HEK293 (cell line): Measurements from ENCODE around the gene KIR3DL3.
"Not testable (repeated sequence)": the region's sequence is repeated elsewhere in the genome, so short reads cannot be mapped to it uniquely, and the experiment has no call there.

Experiments
- HOXA7 ChIP-seq: sonication (generic); formaldehyde crosslinking; IDR thresholded peaks from 2 replicates; pipeline ENCODE4 v1.8.1; 2022; ENCODE audit warnings: missing genetic modification reagents, borderline replicate concordance
- KLF16 ChIP-seq: fragments of 450-650 bp; formaldehyde crosslinking; IDR thresholded peaks from 2 replicates; pipeline ENCODE4 v1.5.1; 2017; ENCODE audit warnings: missing biosample characterization, missing genetic modification characterization
- ZFP41 ChIP-seq: fragments of 450-650 bp; formaldehyde crosslinking; IDR thresholded peaks from 2 replicates; pipeline ENCODE4 v1.5.1; 2016; ENCODE audit warnings: missing biosample characterization, missing genetic modification characterization, borderline replicate concordance
- ZNF292 ChIP-seq: fragments of 450-650 bp; formaldehyde crosslinking; IDR thresholded peaks from 2 replicates; pipeline ENCODE4 v1.5.1; 2016; ENCODE audit warnings: low read depth, missing biosample characterization, missing genetic modification characterization, borderline replicate concordance
- ZNF423 ChIP-seq: fragments of 450-650 bp; formaldehyde crosslinking; IDR thresholded peaks from 2 replicates; pipeline ENCODE4 v1.5.1; 2016; ENCODE audit warnings: missing biosample characterization, missing genetic modification characterization
- TF ChIP-seq, protein P1 (sequence below): fragments of 450-650 bp; formaldehyde crosslinking; IDR thresholded peaks from 2 replicates; pipeline ENCODE4 v1.5.1; 2016; ENCODE audit warnings: missing biosample characterization, missing genetic modification characterization
- TF ChIP-seq, protein P2 (sequence below): fragments of 450-650 bp; IDR thresholded peaks from 2 replicates; pipeline ENCODE4 v1.5.1; 2018; ENCODE audit warnings: missing biosample characterization, missing genetic modification characterization
- TF ChIP-seq, protein P3 (sequence below): fragments of 450-650 bp; formaldehyde crosslinking; IDR thresholded peaks from 2 replicates; pipeline ENCODE4 v1.5.1; 2016; ENCODE audit warnings: missing biosample characterization, missing genetic modification characterization

DNA sequence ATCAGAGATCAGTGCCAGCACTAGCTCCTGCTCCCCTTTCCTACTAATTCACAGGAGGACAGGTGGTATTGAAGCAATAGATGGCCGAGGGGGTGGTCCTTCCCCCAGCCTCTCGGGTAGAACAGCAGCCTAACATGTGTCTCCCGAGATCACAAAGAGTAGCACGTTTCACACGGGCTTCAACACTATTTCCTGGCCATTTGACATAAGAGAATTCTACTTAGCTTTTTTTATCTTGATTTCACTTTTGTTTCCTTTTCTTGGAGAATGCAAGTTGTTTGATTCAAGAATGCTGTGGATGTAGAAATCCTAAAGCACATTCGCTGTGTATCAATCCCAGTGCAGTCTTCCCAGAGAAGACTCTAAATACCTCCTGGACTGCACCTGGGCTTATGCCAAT, 26.0 kb downstream of the KIR3DL3 start:
- TF ChIP-seq, protein P1, sequence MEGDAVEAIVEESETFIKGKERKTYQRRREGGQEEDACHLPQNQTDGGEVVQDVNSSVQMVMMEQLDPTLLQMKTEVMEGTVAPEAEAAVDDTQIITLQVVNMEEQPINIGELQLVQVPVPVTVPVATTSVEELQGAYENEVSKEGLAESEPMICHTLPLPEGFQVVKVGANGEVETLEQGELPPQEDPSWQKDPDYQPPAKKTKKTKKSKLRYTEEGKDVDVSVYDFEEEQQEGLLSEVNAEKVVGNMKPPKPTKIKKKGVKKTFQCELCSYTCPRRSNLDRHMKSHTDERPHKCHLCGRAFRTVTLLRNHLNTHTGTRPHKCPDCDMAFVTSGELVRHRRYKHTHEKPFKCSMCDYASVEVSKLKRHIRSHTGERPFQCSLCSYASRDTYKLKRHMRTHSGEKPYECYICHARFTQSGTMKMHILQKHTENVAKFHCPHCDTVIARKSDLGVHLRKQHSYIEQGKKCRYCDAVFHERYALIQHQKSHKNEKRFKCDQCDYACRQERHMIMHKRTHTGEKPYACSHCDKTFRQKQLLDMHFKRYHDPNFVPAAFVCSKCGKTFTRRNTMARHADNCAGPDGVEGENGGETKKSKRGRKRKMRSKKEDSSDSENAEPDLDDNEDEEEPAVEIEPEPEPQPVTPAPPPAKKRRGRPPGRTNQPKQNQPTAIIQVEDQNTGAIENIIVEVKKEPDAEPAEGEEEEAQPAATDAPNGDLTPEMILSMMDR: not testable (repeated sequence)
- not testable (repeated sequence) for TF ChIP-seq HOXA7 (CRISPR knock-in tag); ZFP41; ZNF423 (tag by site-specific recombination); ZNF292 (tag by site-specific recombination); KLF16 (tag by site-specific recombination)
- TF ChIP-seq, protein P2, sequence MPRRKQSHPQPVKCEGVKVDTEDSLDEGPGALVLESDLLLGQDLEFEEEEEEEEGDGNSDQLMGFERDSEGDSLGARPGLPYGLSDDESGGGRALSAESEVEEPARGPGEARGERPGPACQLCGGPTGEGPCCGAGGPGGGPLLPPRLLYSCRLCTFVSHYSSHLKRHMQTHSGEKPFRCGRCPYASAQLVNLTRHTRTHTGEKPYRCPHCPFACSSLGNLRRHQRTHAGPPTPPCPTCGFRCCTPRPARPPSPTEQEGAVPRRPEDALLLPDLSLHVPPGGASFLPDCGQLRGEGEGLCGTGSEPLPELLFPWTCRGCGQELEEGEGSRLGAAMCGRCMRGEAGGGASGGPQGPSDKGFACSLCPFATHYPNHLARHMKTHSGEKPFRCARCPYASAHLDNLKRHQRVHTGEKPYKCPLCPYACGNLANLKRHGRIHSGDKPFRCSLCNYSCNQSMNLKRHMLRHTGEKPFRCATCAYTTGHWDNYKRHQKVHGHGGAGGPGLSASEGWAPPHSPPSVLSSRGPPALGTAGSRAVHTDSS (tag by site-specific recombination): not testable (repeated sequence)
- TF ChIP-seq, protein P3, sequence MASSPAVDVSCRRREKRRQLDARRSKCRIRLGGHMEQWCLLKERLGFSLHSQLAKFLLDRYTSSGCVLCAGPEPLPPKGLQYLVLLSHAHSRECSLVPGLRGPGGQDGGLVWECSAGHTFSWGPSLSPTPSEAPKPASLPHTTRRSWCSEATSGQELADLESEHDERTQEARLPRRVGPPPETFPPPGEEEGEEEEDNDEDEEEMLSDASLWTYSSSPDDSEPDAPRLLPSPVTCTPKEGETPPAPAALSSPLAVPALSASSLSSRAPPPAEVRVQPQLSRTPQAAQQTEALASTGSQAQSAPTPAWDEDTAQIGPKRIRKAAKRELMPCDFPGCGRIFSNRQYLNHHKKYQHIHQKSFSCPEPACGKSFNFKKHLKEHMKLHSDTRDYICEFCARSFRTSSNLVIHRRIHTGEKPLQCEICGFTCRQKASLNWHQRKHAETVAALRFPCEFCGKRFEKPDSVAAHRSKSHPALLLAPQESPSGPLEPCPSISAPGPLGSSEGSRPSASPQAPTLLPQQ (tag by site-specific recombination): not testable (repeated sequence)
